SK-N-MC (cell line): ENCODE results near the gene CYP46A1.

Experiments
- DNase-seq: peaks from one replicate; pipeline ENCODE4 v3.0.0-alpha.2; 2011; ENCODE audit warnings: low read depth, low spot score
- H3K27ac ChIP-seq: fragments of 200-600 bp; sonication (generic); 2 replicates; pipeline ENCODE4 v1.5.1; 2016; ENCODE audit warnings: mixed run types
- H3K36me3 ChIP-seq: fragments of 200-600 bp; sonication (generic); 2 replicates; pipeline ENCODE4 v1.6.1; 2017; ENCODE audit warnings: antibody characterized with exemption, low read length, mixed read lengths; ENCODE audit not compliant: insufficient read depth
- H3K4me3 ChIP-seq: fragments of 200-600 bp; sonication (generic); 2 replicates; pipeline ENCODE4 v1.5.1; 2016
- H3K9ac ChIP-seq: fragments of 200-600 bp; sonication (generic); 2 replicates; pipeline ENCODE4 v1.8.0; 2017; ENCODE audit warnings: mixed run types, mixed read lengths; ENCODE audit not compliant: insufficient read length
- H3K9me3 ChIP-seq: fragments of 200-600 bp; sonication (generic); 2 replicates; pipeline ENCODE4 v1.6.1; 2017; ENCODE audit warnings: low read depth, mild to moderate bottlenecking, antibody characterized with exemption, low read length, moderate library complexity, mixed read lengths
- EZH2 ChIP-seq: fragments of 200-600 bp; sonication (generic); IDR thresholded peaks from one replicate; pipeline ENCODE4 v1.6.1; 2017; ENCODE audit warnings: antibody characterized with exemption
- FOXP2 ChIP-seq: optimal IDR thresholded peaks from 2 replicates; pipeline ENCODE3; 2011; ENCODE audit warnings: mild to moderate bottlenecking, moderate library complexity; ENCODE audit not compliant: insufficient read depth; ENCODE audit errors: extremely low read length, control extremely low read depth
- POLR2AphosphoS5 ChIP-seq: IDR thresholded peaks from 2 replicates; pipeline ENCODE4 v1.6.1; 2012; ENCODE audit warnings: mild to moderate bottlenecking, low read depth, low read length, borderline replicate concordance

CYP46A1 gene

DNA sequence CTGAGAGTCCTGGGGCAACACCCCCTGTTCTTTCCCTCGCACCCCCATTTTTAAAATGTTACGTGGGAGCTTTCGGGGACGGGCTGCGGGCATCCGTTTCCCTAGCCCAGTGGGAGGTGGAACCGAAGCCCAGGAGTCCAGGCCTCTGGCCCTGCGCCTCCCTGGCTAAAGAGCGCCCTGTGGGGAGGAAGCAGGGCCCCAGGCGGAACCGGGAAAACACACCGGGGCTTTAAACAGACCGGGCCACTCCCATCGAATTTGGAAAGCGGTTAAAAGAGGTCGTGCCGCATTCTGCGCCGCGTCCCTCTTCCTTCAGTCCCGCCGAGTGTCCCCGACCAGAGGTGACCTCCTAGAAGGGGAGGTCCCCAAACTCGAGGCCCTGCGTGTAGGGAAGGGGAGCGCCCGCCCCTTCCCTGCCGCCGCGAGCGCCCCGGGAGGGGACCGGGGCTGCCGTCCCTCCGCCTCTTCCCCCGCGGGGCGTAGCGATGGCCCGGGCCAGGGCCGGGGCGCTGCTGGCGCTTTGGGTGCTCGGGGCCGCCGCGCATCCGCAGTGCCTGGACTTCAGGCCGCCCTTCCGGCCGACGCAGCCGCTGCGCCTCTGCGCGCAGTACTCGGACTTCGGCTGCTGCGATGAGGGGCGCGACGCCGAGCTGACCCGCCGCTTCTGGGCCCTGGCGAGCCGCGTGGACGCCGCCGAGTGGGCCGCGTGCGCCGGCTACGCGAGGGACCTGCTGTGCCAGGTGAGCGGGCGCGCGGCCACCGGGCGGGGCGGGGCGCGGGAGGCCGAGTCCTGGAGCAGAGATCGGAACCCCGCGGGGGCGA is 39.2 kb upstream of the CYP46A1 start, which contains the start of gene HHIPL1:
Gene HHIPL1, plus strand, starts transcription at position 407 of the 822 bp plus-strand sequence. Its CDS starts 79 bp downstream, at position 486.
- H3K4me3 ChIP-seq, result no peak within 1 kb of the TSS

GRCh38 chr14:99645545-99646505 is 38.3 kb upstream of the CYP46A1 start:
- Histone ChIP-seq H3K27ac (no peak overlapping the region), H3K36me3 (no peaks in the 10 kb centered on the region), H3K4me3 (no peak overlapping the region), H3K9me3 (no peaks in the 10 kb centered on the region), H3K9ac (no peak overlapping the region)
- TF ChIP-seq EZH2, result no peak
- TF ChIP-seq FOXP2, result no peak
- no peak for TF ChIP-seq POLR2AphosphoS5
- DNase-seq, result no peak

More for the DNA sequence above, 39.2 kb upstream of the CYP46A1 start, which contains the start of gene HHIPL1:
- no peaks in the 10 kb centered on the region for H3K9me3 ChIP-seq
- H3K9ac ChIP-seq, result no peak within 1 kb of the TSS
- no peak for DNase-seq
- no peaks in the 10 kb centered on the region for H3K36me3 ChIP-seq
- no peak within 1 kb of the TSS for H3K27ac ChIP-seq
- TF ChIP-seq FOXP2, result no peak
- no peak for TF ChIP-seq POLR2AphosphoS5
- TF ChIP-seq EZH2, result no peak

- Histone ChIP-seq H3K9ac (no peak overlapping the region), H3K27ac (no peak overlapping the region), H3K9me3 (no peaks in the 10 kb centered on the region), H3K4me3 (no peak overlapping the region), H3K36me3 (no peaks in the 10 kb centered on the region)
- TF ChIP-seq EZH2 (no peak), POLR2AphosphoS5 (no peak), FOXP2 (no peak)
- no peak for DNase-seq
These were observed 36.7 kb upstream of the CYP46A1 start for GRCh38 chr14:99647411-99647810.

DNA sequence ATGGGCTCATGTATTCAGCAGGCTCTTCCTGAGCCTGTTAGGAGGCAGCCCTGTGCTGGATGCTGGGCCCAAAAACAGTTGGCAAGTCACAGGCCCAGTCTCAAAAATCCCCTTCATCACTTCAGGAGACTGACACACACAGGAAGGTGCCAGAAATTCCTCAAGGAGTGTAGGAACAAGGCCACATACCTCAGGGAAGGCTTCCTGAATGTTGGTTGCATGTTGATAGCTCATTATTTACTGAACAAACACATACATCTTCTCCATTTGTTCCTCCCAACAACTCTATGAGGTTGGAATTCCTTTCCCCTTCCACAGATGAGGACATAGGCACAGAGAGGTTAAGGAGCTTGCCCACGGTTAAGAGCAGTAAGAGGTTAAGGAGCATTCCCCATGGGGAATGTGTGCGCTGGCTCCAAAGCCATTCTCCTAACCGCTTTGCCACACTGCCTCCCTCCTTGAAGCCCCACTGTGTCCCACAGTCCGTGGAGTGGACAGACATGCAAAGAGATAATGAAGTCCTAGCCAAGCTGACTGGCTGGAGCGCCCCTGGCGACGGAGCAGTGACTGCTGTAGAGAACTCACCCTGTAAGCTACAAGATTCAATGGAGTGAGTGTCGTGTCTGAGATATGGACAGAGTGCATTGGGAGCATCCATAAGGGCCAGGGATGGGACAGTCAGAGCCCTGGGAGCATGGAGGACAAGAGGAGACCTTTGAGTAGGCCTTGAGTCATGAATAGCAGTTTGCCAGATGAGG is 35.9 kb upstream of the CYP46A1 start:
- Histone ChIP-seq H3K9me3 (no peaks in the 10 kb centered on the region), H3K9ac (no peak overlapping the region), H3K27ac (no peak overlapping the region), H3K4me3 (no peak overlapping the region), H3K36me3 (no peaks in the 10 kb centered on the region)
- TF ChIP-seq EZH2 (no peak), FOXP2 (no peak), POLR2AphosphoS5 (no peak)
- DNase-seq, result no peak

DNA sequence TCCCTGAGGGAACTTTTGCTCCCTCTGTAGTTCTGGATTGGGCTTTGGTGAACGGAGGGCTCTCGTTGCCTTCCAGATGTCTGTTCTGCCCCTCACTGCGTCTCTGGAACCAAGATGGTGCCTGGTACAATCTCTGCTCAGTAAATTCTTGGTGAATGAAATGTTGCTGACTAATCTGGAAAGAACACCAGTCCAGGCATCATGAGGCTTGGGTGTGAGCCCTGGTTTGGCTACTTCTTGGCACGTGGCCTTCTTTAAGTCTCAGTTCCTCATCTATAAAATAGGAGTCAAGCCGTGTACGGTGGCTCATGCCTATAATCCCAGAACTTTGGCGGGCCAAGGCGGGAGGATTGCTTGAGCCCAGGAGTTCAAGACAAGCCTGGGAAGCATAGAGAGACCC is 34.9 kb upstream of the CYP46A1 start:
- TF ChIP-seq POLR2AphosphoS5 (no peak), EZH2 (no peak), FOXP2 (no peak)
- DNase-seq, result no peak
- Histone ChIP-seq H3K27ac (no peak overlapping the region), H3K9me3 (no peaks in the 10 kb centered on the region), H3K36me3 (no peaks in the 10 kb centered on the region), H3K9ac (no peak overlapping the region), H3K4me3 (no peak overlapping the region)

- TF ChIP-seq EZH2 (no peak), POLR2AphosphoS5 (no peak), FOXP2 (no peak)
- H3K27ac ChIP-seq, result no peak overlapping the region
- H3K4me3 ChIP-seq, result no peak overlapping the region
- H3K9ac ChIP-seq, result no peak overlapping the region
- H3K9me3 ChIP-seq, result no peaks in the 10 kb centered on the region
- DNase-seq, result no peak
- no peaks in the 10 kb centered on the region for H3K36me3 ChIP-seq
These were observed 34.5 kb upstream of the CYP46A1 start for GRCh38 chr14:99649643-99650042.

- Histone ChIP-seq H3K9ac (no peak overlapping the region), H3K4me3 (no peak overlapping the region), H3K27ac (no peak overlapping the region), H3K36me3 (no peaks in the 10 kb centered on the region), H3K9me3 (no peaks in the 10 kb centered on the region)
- no peak for TF ChIP-seq POLR2AphosphoS5
- no peak for TF ChIP-seq EZH2
- TF ChIP-seq FOXP2, result no peak
- no peak for DNase-seq
These were observed 33.9 kb upstream of the CYP46A1 start for GRCh38 chr14:99650189-99650588.
